Progenitor cell of endocrine pancreas (in vitro differentiated cells): ENCODE data around the gene BRME1. TPM values are rescaled to one million over a fixed set of nuclear protein-coding genes. Genes with fewer than 3 reads are reported as not detected.
"Not testable (repeated sequence)": the region's sequence is repeated elsewhere in the genome, so short reads cannot be mapped to it uniquely, and the experiment has no call there.

Source experiments
- DNase-seq: peaks from one replicate; pipeline ENCODE4 v3.0.0; 2021; ENCODE audit warnings: low spot score; ENCODE audit not compliant: unreplicated experiment
- H3K27ac Mint-ChIP-seq: 2 replicates; pipeline ENCODE4 v1.8.0; 2021; ENCODE audit warnings: mild to moderate bottlenecking, moderate library complexity, mixed read lengths
- H3K27me3 Mint-ChIP-seq: 2 replicates; pipeline ENCODE4 v1.8.0; 2021; ENCODE audit warnings: mixed read lengths
- H3K36me3 Mint-ChIP-seq: 2 replicates; pipeline ENCODE4 v1.8.0; 2022; ENCODE audit warnings: mixed read lengths; ENCODE audit not compliant: insufficient read depth
- H3K4me1 Mint-ChIP-seq: 2 replicates; pipeline ENCODE4 v1.8.0; 2021; ENCODE audit warnings: low read depth, mixed read lengths
- H3K4me3 Mint-ChIP-seq: 2 replicates; pipeline ENCODE4 v1.8.0; 2021; ENCODE audit warnings: low read depth, mild to moderate bottlenecking, moderate library complexity, mixed read lengths
- H3K9me3 Mint-ChIP-seq: 2 replicates; pipeline ENCODE4 v1.8.0; 2021; ENCODE audit warnings: low read depth, mixed read lengths
- total RNA-seq: library from RNA; stranded (reverse); gene quantifications from 2 replicates; pipeline ENCODE4 v1.2.1, GENCODE V29; 2021
- TF ChIP-seq, protein P1 (sequence below): fragments of 200-600 bp; sonication (generic); IDR thresholded peaks from one replicate; pipeline ENCODE4 v1.5.0; 2021; ENCODE audit warnings: antibody characterized with exemption, mild to moderate bottlenecking; ENCODE audit not compliant: unreplicated experiment

BRME1 gene
- total RNA-seq, 1 donor from 2014 or later, result 6.1 TPM

DNA sequence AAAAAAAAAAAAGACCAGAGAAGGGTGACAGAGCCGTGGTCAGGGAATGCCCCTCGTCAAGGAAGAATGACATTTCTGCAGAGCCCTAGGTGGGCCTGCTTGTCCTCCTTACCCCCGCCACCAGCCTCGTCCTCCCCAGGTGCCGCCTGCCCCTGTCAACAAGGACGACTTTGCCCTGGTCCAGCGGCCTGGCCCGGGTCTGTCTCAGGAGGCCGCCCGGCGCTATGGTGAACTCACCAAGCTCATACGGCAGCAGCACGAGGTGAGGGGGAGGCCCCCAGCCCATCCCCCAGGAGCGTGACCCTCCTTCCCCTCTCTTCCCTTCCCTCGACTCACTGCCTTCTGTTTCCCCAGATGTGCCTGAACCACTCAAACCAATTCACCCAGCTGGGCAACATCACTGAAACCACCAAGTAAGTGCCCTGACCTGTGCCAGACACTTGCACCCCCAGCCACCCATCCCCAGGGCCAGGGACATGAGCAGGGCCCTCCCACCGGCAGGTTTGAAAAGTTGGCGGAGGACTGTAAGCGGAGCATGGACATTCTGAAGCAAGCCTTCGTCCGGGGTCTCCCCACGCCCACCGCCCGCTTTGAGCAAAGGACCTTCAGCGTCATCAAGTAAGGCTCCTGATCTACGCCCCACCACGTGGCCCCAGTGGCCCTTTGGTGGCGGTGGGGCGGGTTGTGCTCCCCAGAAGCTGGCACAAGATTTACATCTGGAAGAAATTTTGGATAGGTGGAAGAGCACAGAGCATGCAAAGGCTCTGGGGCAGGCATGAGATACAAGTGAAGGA is 17.5 kb upstream of the BRME1 start:
- DNase-seq, result no peak
- Mint-ChIP-seq H3K4me3 (no peak overlapping the region), H3K4me1 (no peaks in the 10 kb centered on the region), H3K9me3 (no peaks in the 10 kb centered on the region), H3K27ac (peak overlapping the region; percentile 63), H3K27me3 (no peaks in the 10 kb centered on the region), H3K36me3 (peaks cover 47% of the 10 kb centered on the region)
- TF ChIP-seq, protein P1, sequence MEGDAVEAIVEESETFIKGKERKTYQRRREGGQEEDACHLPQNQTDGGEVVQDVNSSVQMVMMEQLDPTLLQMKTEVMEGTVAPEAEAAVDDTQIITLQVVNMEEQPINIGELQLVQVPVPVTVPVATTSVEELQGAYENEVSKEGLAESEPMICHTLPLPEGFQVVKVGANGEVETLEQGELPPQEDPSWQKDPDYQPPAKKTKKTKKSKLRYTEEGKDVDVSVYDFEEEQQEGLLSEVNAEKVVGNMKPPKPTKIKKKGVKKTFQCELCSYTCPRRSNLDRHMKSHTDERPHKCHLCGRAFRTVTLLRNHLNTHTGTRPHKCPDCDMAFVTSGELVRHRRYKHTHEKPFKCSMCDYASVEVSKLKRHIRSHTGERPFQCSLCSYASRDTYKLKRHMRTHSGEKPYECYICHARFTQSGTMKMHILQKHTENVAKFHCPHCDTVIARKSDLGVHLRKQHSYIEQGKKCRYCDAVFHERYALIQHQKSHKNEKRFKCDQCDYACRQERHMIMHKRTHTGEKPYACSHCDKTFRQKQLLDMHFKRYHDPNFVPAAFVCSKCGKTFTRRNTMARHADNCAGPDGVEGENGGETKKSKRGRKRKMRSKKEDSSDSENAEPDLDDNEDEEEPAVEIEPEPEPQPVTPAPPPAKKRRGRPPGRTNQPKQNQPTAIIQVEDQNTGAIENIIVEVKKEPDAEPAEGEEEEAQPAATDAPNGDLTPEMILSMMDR, result no peak

GRCh38 chr19:13922118-13922517 is 16.2 kb upstream of the BRME1 start:
- peaks cover 45% of the 10 kb centered on the region for H3K36me3 Mint-ChIP-seq
- not testable (repeated sequence) for H3K9me3 Mint-ChIP-seq, DNase-seq, H3K4me1 Mint-ChIP-seq, H3K4me3 Mint-ChIP-seq, H3K27me3 Mint-ChIP-seq, H3K27ac Mint-ChIP-seq

DNA sequence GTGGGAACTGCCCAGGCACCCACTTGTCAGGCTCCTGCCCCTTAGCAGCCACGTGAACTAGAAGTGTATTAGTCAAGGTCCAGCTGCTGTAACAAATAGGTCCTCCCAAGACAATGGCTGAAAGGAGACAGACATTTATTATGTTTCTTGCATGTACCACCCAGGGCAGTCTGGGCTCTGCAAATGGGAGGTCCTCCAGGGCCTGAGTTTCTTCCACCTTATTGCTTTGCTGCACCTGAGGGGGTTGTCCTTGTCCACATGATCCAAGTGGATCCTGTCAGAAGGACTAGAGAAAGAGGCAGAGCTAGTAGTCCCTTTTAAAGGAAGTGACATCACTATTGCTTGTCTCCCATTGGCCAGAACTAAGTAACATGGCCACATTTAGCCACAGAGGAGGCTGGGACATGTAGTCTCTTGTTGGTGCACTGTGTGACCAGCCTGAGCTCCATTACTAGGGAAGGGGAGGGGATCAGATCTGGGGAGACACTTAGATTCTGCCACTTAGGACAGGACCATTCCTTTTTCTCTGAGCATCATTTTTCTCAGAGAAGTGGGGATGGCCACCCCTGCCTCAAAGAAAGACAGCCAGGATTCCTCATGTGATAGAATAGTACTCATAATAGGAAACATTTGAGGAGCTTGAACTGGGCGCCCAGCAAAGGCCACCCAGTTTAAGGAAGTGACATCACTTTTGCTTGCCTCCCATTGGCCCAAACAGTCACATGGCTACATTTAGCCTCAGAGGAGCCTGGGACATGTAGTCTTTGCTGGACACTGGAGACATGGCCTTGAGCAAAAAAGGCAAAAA is 15.2 kb upstream of the BRME1 start:
- Mint-ChIP-seq H3K36me3 (peaks cover 43% of the 10 kb centered on the region), H3K27me3 (no peaks in the 10 kb centered on the region), H3K9me3 (no peaks in the 10 kb centered on the region), H3K4me3 (no peak overlapping the region), H3K4me1 (no peaks in the 10 kb centered on the region), H3K27ac (no peak overlapping the region)
- DNase-seq, result no peak
- TF ChIP-seq, protein P1, result no peak

GRCh38 chr19:13920524-13920923 is 14.6 kb upstream of the BRME1 start:
- Mint-ChIP-seq H3K27ac (no peak overlapping the region), H3K4me3 (no peak overlapping the region), H3K4me1 (no peaks in the 10 kb centered on the region), H3K9me3 (no peaks in the 10 kb centered on the region), H3K36me3 (peaks cover 42% of the 10 kb centered on the region), H3K27me3 (no peaks in the 10 kb centered on the region)
- TF ChIP-seq, protein P1, result no peak
- no peak for DNase-seq

DNA sequence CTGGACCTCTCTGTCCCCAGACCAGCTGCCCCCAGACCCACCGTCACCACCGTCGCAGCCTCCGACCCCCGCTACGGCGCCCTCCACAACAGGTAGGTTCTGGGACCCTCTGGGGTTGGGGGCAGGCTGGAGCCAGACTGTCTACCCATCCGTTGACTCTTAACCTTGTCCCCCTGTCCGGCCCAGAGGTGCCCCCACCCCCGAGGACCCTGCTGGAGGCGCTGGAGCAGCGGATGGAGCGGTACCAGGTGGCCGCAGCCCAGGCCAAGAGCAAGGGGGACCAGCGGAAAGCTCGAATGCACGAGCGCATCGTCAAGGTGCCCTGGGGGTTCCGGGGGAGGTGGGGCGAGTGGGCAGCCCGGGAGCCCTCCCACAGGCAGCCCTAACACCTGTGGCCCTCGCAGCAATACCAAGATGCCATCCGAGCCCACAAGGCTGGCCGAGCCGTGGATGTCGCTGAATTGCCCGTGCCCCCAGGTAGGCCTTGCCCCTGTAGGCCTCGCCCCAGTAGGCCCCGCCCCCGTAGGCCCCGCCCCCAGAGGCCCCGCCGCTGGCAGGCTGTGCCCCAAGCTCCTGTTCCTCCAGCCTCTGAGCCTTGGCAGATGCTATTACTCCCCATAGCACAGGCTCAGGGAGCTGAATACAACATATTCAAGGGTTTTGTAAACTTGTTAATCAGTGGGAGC is 13.0 kb upstream of the BRME1 start:
- TF ChIP-seq, protein P1, result no peak
- Mint-ChIP-seq H3K4me1 (no peaks in the 10 kb centered on the region), H3K27me3 (no peaks in the 10 kb centered on the region), H3K36me3 (peaks cover 35% of the 10 kb centered on the region), H3K9me3 (no peaks in the 10 kb centered on the region), H3K27ac (no peak overlapping the region), H3K4me3 (no peak overlapping the region)
- no peak for DNase-seq
